Gastrocnemius medialis (tissue), 4 donors: Measurements from ENCODE around the gene SLC35C1.

Experiments
- POLR2A ChIP-seq, 2 donors: fragments of 450-650 bp; IDR thresholded peaks; one replicate each; pipeline ENCODE4 v1.6.1; 2017; ENCODE audit warnings: antibody characterized with exemption in 2 of 2, mild to moderate bottlenecking in 2 of 2, moderate library complexity in 2 of 2
- TF ChIP-seq, protein P1 (sequence below), 5 experiments: fragments of 450-650 bp in 3 of 5; fragments of 200-600 bp in 2 of 5; sonication (generic) in 2 of 5; IDR thresholded peaks in 4 of 5; conservative IDR thresholded peaks in 1 of 5; 1 replicate in 4 of 5; 2 replicates in 1 of 5; pipeline ENCODE4 v1.5.1; 2016 to 2019; ENCODE audit warnings: antibody characterized with exemption in 5 of 5, mild to moderate bottlenecking in 3 of 5, moderate library complexity in 3 of 5

DNA sequence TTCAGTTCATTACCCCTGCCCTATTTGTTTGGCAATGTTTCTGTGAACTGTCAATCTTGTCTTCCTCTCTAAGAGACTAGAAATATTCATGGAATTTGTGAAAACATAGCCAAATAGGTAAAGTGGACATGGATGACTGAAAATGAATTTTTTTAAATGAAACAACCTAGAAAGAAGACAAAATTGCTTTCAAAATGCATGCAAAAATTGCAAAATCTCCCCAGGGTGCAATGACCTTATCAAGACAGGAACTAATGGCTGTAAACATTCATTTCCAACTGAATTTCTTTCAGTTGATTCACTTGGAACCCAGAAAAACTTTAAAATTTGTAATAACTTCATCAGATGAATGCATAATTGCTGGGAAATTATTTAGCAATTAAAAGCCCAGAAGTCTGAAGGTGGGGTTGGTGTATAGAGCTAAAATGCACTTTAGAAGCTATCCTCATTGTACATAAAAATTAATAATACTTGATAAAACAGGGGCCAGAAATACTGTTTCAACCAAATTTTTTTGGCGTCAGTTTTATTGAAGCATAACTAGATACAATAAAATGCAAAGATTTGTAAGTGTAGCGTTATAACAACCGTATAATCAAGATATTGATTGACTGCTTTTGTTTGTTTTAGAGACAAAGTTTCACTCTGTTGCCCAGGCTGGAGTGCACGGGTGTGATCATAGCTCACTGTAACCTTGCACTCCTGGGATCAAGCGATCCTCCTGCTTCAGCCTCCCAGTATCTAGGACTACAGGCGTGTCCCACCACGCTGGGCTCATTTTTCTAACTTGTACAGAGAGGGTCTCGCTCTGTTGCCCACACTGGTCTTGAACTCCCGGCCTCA, 27.6 kb upstream of the SLC35C1 start:
- TF ChIP-seq, protein P1, sequence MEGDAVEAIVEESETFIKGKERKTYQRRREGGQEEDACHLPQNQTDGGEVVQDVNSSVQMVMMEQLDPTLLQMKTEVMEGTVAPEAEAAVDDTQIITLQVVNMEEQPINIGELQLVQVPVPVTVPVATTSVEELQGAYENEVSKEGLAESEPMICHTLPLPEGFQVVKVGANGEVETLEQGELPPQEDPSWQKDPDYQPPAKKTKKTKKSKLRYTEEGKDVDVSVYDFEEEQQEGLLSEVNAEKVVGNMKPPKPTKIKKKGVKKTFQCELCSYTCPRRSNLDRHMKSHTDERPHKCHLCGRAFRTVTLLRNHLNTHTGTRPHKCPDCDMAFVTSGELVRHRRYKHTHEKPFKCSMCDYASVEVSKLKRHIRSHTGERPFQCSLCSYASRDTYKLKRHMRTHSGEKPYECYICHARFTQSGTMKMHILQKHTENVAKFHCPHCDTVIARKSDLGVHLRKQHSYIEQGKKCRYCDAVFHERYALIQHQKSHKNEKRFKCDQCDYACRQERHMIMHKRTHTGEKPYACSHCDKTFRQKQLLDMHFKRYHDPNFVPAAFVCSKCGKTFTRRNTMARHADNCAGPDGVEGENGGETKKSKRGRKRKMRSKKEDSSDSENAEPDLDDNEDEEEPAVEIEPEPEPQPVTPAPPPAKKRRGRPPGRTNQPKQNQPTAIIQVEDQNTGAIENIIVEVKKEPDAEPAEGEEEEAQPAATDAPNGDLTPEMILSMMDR (IDR thresholded peaks at IDR 0.05 in 4 of 5, conservative IDR thresholded peaks at IDR 0.05 in 1 of 5): no peak
- TF ChIP-seq POLR2A (IDR thresholded peaks at IDR 0.05): no peak
